Skin of body (tissue), 2 donors: ENCODE data around the gene CAMSAP1. TPM values are rescaled to one million over a fixed set of nuclear protein-coding genes. Genes with fewer than 3 reads are reported as not detected.
"Not testable (repeated sequence)": the region's sequence is repeated elsewhere in the genome, so short reads cannot be mapped to it uniquely, and the experiment has no call there.

Experiments
- DNase-seq: peaks from one replicate; lab custom pipeline; 2025; lab: John Stamatoyannopoulos, UW
- total RNA-seq: library from RNA; depleted of rRNA; stranded (reverse); fragments of >200 nt; gene quantifications from one replicate; pipeline ENCODE4 v1.2.3, GENCODE V29; 2014

Gene CAMSAP1
- total RNA-seq, 1 donor from 2014 or later = 22.8 TPM

GRCh38 chr9:135921749-135922310 lies 14.5 kb upstream of the CAMSAP1 start:
- no peak for DNase-seq

GRCh38 chr9:135920973-135921585 lies 13.7 kb upstream of the CAMSAP1 start:
- no peak for DNase-seq

GRCh38 chr9:135920256-135920930 lies 13.0 kb upstream of the CAMSAP1 start:
- DNase-seq = no peak

- DNase-seq = no peak
Measured at GRCh38 chr9:135919318-135919890, 12.1 kb upstream of the CAMSAP1 start.

GRCh38 chr9:135916227-135916626 lies 8.9 kb upstream of the CAMSAP1 start:
- not testable (repeated sequence) for DNase-seq

- DNase-seq = no peak
Measured at GRCh38 chr9:135914921-135915320, 7.6 kb upstream of the CAMSAP1 start.

- not testable (repeated sequence) for DNase-seq
Measured at GRCh38 chr9:135911233-135911632, 3.9 kb upstream of the CAMSAP1 start.

GRCh38 chr9:135910757-135911156 lies 3.4 kb upstream of the CAMSAP1 start:
- no peak for DNase-seq

- no peak for DNase-seq
Measured at GRCh38 chr9:135910216-135910615, 2.9 kb upstream of the CAMSAP1 start.

- DNase-seq = no peak
Measured at GRCh38 chr9:135909371-135909770, 2.0 kb upstream of the CAMSAP1 start.

GRCh38 chr9:135908754-135909204 lies 1.4 kb upstream of the CAMSAP1 start:
- DNase-seq = no peak

GRCh38 chr9:135908093-135908753 lies 877 bp upstream of the CAMSAP1 start:
- DNase-seq = no peak

- DNase-seq = no peak
Measured at GRCh38 chr9:135907006-135907430, 328 bp downstream of the CAMSAP1 start.

GRCh38 chr9:135906291-135907005 lies 898 bp downstream of the CAMSAP1 start:
- no peak for DNase-seq

- no peak for DNase-seq
Measured at GRCh38 chr9:135905380-135906258, 1.7 kb downstream of the CAMSAP1 start.

GRCh38 chr9:135903786-135904520 lies 3.4 kb downstream of the CAMSAP1 start:
- DNase-seq = no peak

GRCh38 chr9:135903358-135903656 lies 4.0 kb downstream of the CAMSAP1 start:
- no peak for DNase-seq

GRCh38 chr9:135902655-135903357 lies 4.5 kb downstream of the CAMSAP1 start:
- DNase-seq = no peak

GRCh38 chr9:135901826-135902225 lies 5.5 kb downstream of the CAMSAP1 start:
- DNase-seq = no peak
